ENCODE data around the gene ST3GAL3.

DNA sequence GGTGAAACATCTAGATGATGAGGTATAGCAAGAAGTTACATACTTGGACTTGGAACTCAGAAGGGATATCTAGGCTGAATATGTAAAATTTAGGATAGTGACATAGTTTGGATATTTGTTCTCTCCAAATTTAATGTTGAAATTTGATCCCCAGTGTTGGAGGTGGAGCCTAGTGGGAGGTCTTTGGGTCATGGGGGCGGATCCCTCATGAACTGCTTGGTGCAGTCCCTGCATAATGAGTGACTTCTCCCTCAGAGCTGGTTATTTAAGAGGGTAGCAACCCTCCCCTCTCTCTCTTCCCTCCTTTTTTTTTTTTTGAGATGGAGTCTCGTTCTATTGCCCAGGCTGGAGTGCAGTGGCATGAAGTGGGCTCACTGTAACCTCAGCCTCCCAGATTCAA is 15.5 kb downstream of the ST3GAL3 start:
- TF ChIP-seq, protein P1, sequence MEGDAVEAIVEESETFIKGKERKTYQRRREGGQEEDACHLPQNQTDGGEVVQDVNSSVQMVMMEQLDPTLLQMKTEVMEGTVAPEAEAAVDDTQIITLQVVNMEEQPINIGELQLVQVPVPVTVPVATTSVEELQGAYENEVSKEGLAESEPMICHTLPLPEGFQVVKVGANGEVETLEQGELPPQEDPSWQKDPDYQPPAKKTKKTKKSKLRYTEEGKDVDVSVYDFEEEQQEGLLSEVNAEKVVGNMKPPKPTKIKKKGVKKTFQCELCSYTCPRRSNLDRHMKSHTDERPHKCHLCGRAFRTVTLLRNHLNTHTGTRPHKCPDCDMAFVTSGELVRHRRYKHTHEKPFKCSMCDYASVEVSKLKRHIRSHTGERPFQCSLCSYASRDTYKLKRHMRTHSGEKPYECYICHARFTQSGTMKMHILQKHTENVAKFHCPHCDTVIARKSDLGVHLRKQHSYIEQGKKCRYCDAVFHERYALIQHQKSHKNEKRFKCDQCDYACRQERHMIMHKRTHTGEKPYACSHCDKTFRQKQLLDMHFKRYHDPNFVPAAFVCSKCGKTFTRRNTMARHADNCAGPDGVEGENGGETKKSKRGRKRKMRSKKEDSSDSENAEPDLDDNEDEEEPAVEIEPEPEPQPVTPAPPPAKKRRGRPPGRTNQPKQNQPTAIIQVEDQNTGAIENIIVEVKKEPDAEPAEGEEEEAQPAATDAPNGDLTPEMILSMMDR (IDR thresholded peaks at IDR 0.05): no peak
- TF ChIP-seq POLR2AphosphoS5 (IDR thresholded peaks at IDR 0.05): no peak

Data from prostate gland (tissue), 2 donors.